MM.1S (cell line): ENCODE results near the gene VWA5B2.

Experiments used
- DNase-seq: peaks from one replicate; pipeline ENCODE4 v3.0.0-alpha.2; 2015
- H2AFZ ChIP-seq: fragments of 300-600 bp; sonication (generic); 2 replicates; pipeline ENCODE4 v1.6.0; 2016; ENCODE audit warnings: antibody characterized with exemption, low read length
- H3F3A ChIP-seq: fragments of 300-600 bp; sonication (generic); 2 replicates; pipeline ENCODE4 v1.6.1; 2016; ENCODE audit warnings: mild to moderate bottlenecking, antibody characterized with exemption, low read length, moderate library complexity, mixed read lengths; ENCODE audit not compliant: insufficient read depth
- H3K27ac ChIP-seq: fragments of 300-600 bp; sonication (generic); 2 replicates; pipeline ENCODE4 v1.5.1; 2016; ENCODE audit warnings: mild to moderate bottlenecking, low read length
- H3K27me3 ChIP-seq: fragments of 300-600 bp; sonication (generic); replicated peaks from 2 replicates; pipeline ENCODE4 v1.6.0; 2016; ENCODE audit warnings: low read length; ENCODE audit not compliant: insufficient read depth
- H3K36me3 ChIP-seq: fragments of 300-600 bp; sonication (generic); replicated peaks from 2 replicates; pipeline ENCODE4 v1.6.1; 2016; ENCODE audit warnings: mild to moderate bottlenecking, low read length, mixed read lengths; ENCODE audit not compliant: insufficient read depth
- H3K4me1 ChIP-seq: fragments of 300-600 bp; sonication (generic); 2 replicates; pipeline ENCODE4 v1.6.1; 2016; ENCODE audit warnings: low read length, mixed read lengths
- H3K4me2 ChIP-seq: fragments of 300-600 bp; sonication (generic); 2 replicates; pipeline ENCODE4 v1.6.0; 2016; ENCODE audit warnings: low read depth, low read length
- H3K4me3 ChIP-seq: fragments of 300-600 bp; sonication (generic); 2 replicates; pipeline ENCODE4 v1.5.1; 2016; ENCODE audit warnings: low read length, mixed read lengths
- H3K79me2 ChIP-seq: fragments of 300-600 bp; sonication (generic); 2 replicates; pipeline ENCODE4 v1.6.1; 2016; ENCODE audit warnings: mixed run types, low read length, mixed read lengths
- H3K9ac ChIP-seq: fragments of 300-600 bp; sonication (generic); 2 replicates; pipeline ENCODE4 v1.6.1; 2016; ENCODE audit warnings: low read length, mixed read lengths
- H3K9me2 ChIP-seq: fragments of 300-600 bp; sonication (generic); replicated peaks from 2 replicates; pipeline ENCODE4 v1.6.1; 2016; ENCODE audit warnings: mild to moderate bottlenecking, low read length, mixed read lengths; ENCODE audit not compliant: insufficient read depth
- H3K9me3 ChIP-seq: fragments of 300-600 bp; sonication (generic); replicated peaks from 2 replicates; pipeline ENCODE4 v1.6.1; 2016; ENCODE audit warnings: mild to moderate bottlenecking, low read length, mixed read lengths; ENCODE audit not compliant: insufficient read depth
- H4K20me1 ChIP-seq: fragments of 300-600 bp; sonication (generic); 2 replicates; pipeline ENCODE4 v1.6.1; 2016; ENCODE audit warnings: mild to moderate bottlenecking, low read length, moderate library complexity, mixed read lengths; ENCODE audit not compliant: insufficient read depth
- EZH2 ChIP-seq: fragments of 300-600 bp; sonication (generic); optimal IDR thresholded peaks from 2 replicates; pipeline ENCODE3; 2017; ENCODE audit warnings: low read depth, mild to moderate bottlenecking, antibody characterized with exemption, low read length, mixed read lengths
- EZH2phosphoT487 ChIP-seq: fragments of 300-600 bp; sonication (generic); IDR thresholded peaks from 2 replicates; pipeline ENCODE4 v1.6.1; 2018; ENCODE audit warnings: antibody characterized with exemption, low read length
- TF ChIP-seq, protein P1 (sequence below): fragments of 300-600 bp; sonication (generic); IDR thresholded peaks from 2 replicates; pipeline ENCODE4 v1.5.1; 2016; ENCODE audit warnings: antibody characterized with exemption, low read length, mixed read lengths

Gene VWA5B2

DNA sequence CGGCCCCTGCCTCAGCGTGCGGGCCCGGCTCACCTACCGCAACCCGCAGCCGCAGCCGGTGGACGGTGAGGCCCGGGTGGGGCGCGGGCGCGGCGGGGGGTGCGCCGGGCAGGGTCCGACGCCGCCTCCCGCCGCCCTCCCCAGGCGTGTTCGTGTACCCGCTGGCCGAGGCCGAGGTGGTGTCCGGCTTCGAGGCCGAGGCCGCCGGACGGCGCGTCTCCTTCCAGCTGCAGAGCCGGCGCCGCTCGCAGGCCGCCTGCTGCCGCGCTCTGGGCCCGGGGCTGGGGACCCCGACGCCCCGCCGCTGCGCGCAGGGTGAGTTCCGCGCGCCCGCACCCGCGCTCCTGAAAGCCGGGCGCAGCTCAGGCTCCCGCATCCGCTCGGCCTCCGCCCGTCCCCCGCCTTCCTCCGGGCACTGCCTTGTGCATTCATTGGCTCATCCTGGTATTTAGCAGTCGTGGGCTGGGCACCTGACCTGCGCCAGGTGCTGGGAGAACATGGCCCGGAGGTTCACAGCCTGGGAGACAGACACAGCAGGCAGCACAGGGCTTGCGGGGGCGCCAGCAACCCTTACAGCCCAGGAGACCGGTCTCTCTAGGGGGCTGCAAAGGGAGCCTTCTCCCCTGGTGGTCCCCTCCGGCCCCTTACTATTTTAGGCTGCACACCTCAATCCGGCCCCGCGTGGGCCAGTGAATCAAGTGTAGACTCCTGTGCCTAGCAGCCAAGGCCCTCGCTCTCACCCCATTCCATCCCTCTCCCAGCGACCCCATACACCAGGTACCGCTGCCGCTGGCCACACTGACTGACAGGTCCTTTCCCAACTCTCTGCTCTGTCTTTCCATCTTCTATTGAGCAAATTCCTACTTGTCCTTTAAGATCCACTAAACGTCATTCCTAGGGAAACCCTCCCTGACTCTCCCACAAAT is 1.5 kb downstream of the VWA5B2 start:
- Histone ChIP-seq H3K9ac (no peak overlapping the region), H3K4me1 (no peaks in the 10 kb centered on the region), H3F3A (no peaks in the 10 kb centered on the region), H3K9me2 (no peaks in the 10 kb centered on the region), H3K4me3 (no peak overlapping the region), H3K4me2 (peak overlapping the region; percentile 100; the same call in 1 of the 2 replicates), H3K27me3 (peaks cover 76% of the 10 kb centered on the region), H3K36me3 (no peaks in the 10 kb centered on the region), H3K79me2 (no peaks in the 10 kb centered on the region), H4K20me1 (no peaks in the 10 kb centered on the region), H3K9me3 (no peaks in the 10 kb centered on the region), H2AFZ (no peak overlapping the region), H3K27ac (no peak overlapping the region)
- TF ChIP-seq, protein P1, sequence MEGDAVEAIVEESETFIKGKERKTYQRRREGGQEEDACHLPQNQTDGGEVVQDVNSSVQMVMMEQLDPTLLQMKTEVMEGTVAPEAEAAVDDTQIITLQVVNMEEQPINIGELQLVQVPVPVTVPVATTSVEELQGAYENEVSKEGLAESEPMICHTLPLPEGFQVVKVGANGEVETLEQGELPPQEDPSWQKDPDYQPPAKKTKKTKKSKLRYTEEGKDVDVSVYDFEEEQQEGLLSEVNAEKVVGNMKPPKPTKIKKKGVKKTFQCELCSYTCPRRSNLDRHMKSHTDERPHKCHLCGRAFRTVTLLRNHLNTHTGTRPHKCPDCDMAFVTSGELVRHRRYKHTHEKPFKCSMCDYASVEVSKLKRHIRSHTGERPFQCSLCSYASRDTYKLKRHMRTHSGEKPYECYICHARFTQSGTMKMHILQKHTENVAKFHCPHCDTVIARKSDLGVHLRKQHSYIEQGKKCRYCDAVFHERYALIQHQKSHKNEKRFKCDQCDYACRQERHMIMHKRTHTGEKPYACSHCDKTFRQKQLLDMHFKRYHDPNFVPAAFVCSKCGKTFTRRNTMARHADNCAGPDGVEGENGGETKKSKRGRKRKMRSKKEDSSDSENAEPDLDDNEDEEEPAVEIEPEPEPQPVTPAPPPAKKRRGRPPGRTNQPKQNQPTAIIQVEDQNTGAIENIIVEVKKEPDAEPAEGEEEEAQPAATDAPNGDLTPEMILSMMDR: no peak
- TF ChIP-seq EZH2phosphoT487 (no peak), EZH2 (peak; percentile 97)
- DNase-seq: no peak

DNA sequence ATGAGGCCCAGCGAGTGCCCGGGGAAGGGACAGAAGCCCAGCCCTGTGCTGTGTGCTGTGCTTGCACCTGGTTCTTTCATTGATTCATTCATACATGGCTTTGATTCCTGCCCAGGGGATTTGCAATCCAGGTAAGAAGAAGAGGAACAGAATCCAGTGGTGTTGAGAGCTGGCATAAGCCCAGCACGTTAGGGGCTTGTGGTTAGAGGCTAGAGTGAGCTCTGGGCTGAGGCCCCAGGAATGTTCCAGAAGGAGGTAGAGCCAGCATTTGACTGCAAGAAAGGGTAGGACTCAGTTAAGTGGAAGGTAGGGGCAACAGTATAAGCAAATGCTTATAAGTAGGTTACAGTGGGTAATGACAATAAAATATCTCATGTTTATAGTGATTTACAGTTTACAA is 2.3 kb downstream of the VWA5B2 start:
- H3K9ac ChIP-seq: no peak overlapping the region
- H3K4me3 ChIP-seq: no peak overlapping the region
- H3K79me2 ChIP-seq: no peaks in the 10 kb centered on the region
- no peak for DNase-seq
- H3K27ac ChIP-seq: no peak overlapping the region
- H3F3A ChIP-seq: no peaks in the 10 kb centered on the region
- peaks cover 68% of the 10 kb centered on the region for H3K27me3 ChIP-seq
- no peaks in the 10 kb centered on the region for H3K9me3 ChIP-seq
- no peaks in the 10 kb centered on the region for H4K20me1 ChIP-seq
- H3K4me1 ChIP-seq: no peaks in the 10 kb centered on the region
- no peak for TF ChIP-seq EZH2phosphoT487
- no peak for TF ChIP-seq EZH2
- no peak overlapping the region for H3K4me2 ChIP-seq
- H3K9me2 ChIP-seq: no peaks in the 10 kb centered on the region
- H2AFZ ChIP-seq: no peak overlapping the region
- H3K36me3 ChIP-seq: no peaks in the 10 kb centered on the region

DNA sequence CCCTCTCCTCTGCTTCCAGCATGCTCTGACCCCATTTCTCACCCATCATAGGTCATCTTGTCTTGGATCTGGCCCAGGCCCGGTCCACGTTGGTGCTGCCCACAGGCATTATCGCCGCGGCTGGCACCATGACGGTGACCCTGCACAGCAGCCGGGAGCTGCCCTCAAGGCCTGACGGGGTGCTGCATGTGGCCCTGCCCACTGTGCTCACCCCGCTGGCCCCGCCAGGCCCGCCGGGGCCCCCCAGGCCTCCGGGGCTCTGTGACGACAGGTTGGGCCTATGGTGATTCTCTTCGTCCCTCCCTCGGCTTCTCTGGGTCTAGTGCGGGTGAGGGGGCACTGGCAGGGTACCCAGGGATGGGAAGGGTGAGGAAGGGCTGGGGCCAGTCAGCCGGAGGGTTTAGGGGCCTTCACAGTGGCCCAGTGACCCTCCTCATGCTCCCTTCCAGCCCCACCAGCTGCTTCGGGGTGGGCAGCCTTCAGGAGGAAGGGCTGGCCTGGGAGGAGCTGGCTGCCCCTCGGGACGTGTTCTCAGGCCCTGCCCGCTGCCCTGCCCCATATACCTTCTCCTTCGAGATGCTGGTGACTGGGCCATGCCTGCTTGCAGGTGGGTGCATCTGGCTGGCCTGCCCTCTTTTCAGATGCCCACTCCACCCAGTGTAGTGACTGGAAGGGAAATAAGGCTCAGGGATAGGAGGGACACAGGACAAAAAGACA is 3.9 kb downstream of the VWA5B2 start:
- no peak overlapping the region for H3K4me3 ChIP-seq
- no peaks in the 10 kb centered on the region for H3K9me2 ChIP-seq
- H3K9me3 ChIP-seq: no peaks in the 10 kb centered on the region
- H3K9ac ChIP-seq: no peak overlapping the region
- no peak overlapping the region for H2AFZ ChIP-seq
- H4K20me1 ChIP-seq: no peaks in the 10 kb centered on the region
- H3K27me3 ChIP-seq: peaks cover 65% of the 10 kb centered on the region
- H3K4me2 ChIP-seq: no peak overlapping the region
- no peaks in the 10 kb centered on the region for H3K4me1 ChIP-seq
- H3K36me3 ChIP-seq: no peaks in the 10 kb centered on the region
- no peak for TF ChIP-seq EZH2phosphoT487
- H3F3A ChIP-seq: no peaks in the 10 kb centered on the region
- H3K79me2 ChIP-seq: no peaks in the 10 kb centered on the region
- no peak for DNase-seq
- H3K27ac ChIP-seq: no peak overlapping the region

- Histone ChIP-seq H3K36me3 (no peaks in the 10 kb centered on the region), H3F3A (no peaks in the 10 kb centered on the region), H2AFZ (no peak overlapping the region), H3K4me1 (no peaks in the 10 kb centered on the region), H4K20me1 (no peaks in the 10 kb centered on the region), H3K4me3 (no peak overlapping the region), H3K9me2 (no peaks in the 10 kb centered on the region), H3K4me2 (no peak overlapping the region), H3K9ac (no peak overlapping the region), H3K9me3 (no peaks in the 10 kb centered on the region), H3K27ac (no peak overlapping the region), H3K79me2 (no peaks in the 10 kb centered on the region), H3K27me3 (peaks cover 58% of the 10 kb centered on the region)
- DNase-seq: no peak
- TF ChIP-seq EZH2 (no peak), EZH2phosphoT487 (no peak)
- TF ChIP-seq, protein P1: 0 out of 2 replicates have a peak, but pooled peaks have one; percentile 4
Measured at GRCh38 chr3:184234224-184234623, 4.8 kb downstream of the VWA5B2 start.
